ENCODE measurements around the gene MUS81. TPM values are rescaled to one million over a fixed set of nuclear protein-coding genes. Genes with fewer than 3 reads are reported as not detected.
A peak's percentile ranks its signal among the peaks of the same experiment; 100 is the strongest.

The MUS81 gene
- total and polyA plus RNA-seq, 9 of the 15 experiments (the other 6 are each of a cell fraction or from before 2014, with no cell fraction given), result 13.4 to 118 (median 53.7) TPM

DNA sequence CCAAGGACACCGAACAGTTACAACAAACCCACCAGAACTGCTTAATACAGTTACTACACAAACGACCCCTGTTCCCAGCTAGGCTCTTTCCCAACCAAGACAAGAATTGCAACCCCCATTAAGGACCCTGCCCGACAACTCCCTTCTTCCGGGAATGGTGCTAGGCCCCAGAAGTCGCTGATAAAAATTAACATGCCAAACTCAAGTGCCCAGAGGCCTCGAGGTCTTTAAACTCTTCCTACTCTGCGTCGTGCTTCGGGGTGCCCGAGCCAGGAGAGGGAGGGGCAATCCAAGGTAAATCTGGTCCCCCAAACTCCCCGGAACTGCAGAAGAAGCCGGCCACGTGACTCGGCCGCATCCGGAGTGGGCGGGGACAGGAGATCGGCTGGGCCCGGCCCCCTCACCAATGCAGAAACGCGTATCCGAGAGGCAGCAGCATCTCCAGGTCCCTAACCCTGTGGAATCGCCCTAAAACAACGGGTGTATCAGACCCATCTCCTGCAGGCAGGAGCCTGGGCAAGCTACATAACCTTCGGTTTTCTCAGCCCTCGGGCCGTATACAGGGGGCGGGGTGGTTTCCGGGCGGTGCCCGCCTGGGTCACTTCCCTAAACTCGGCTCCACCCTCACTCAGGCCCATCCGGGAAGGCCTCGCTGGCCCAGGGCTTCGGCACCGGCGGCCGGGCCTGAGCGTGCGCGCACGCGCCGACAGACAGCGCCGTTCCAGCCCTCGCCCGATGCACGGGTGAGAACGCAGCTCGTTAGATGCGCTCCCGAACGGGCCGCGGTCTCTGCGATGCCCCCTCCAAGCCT, 3.3 kb upstream of the MUS81 start (continued):
- peak; percentile 93 for TF ChIP-seq ETV1 (tag; conservative IDR thresholded peaks at IDR 0.05; ENCODE audit: low read depth)
- no peak for TF ChIP-seq RBM34 (IDR thresholded peaks at IDR 0.05; ENCODE audit: borderline replicate concordance, insufficient read depth, low read length)
- TF ChIP-seq ZNF134 (CRISPR knock-in tag; conservative IDR thresholded peaks at IDR 0.05), result no peak
- peak; percentile 11; the same call in 1 of the 2 replicates for TF ChIP-seq XRCC5 (IDR thresholded peaks at IDR 0.05; ENCODE audit: low read depth, low read length)
- TF ChIP-seq ZNF561 (CRISPR knock-in tag; conservative IDR thresholded peaks at IDR 0.05), result no peak
- no peak for TF ChIP-seq LEF1 (IDR thresholded peaks at IDR 0.05)
- TF ChIP-seq POLR2AphosphoS5 (IDR thresholded peaks at IDR 0.05; ENCODE audit: control insufficient read depth, insufficient read depth, low read depth, low read length), result no peak; the same call in 1 of the 2 replicates
- TF ChIP-seq, protein P1, sequence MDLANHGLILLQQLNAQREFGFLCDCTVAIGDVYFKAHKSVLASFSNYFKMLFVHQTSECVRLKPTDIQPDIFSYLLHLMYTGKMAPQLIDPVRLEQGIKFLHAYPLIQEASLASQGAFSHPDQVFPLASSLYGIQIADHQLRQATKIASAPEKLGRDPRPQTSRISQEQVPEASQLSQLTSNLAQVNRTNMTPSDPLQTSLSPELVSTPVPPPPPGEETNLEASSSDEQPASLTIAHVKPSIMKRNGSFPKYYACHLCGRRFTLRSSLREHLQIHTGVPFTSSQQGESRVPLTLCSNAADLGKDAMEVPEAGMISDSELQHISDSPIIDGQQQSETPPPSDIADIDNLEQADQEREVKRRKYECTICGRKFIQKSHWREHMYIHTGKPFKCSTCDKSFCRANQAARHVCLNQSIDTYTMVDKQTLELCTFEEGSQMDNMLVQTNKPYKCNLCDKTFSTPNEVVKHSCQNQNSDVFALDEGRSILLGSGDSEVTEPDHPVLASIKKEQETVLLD (IDR thresholded peaks at IDR 0.05), result no peak
- TF ChIP-seq GABPA (tag; conservative IDR thresholded peaks at IDR 0.05; ENCODE audit: low read depth), result no peak
- TF ChIP-seq POU5F1 (IDR thresholded peaks at IDR 0.05; ENCODE audit: borderline replicate concordance, low read depth, low read length, partially characterized antibody), result no peak
- no peak for TF ChIP-seq SOX6 (IDR thresholded peaks at IDR 0.05)
- TF ChIP-seq SRSF7 (optimal IDR thresholded peaks at IDR 0.05; ENCODE audit: low read depth, low read length), result no peak
- 0 out of 2 replicates have a peak, but pooled peaks have one; percentile 1 for TF ChIP-seq KDM2B (CRISPR knock-in tag; IDR thresholded peaks at IDR 0.05)
- TF ChIP-seq, protein P2, sequence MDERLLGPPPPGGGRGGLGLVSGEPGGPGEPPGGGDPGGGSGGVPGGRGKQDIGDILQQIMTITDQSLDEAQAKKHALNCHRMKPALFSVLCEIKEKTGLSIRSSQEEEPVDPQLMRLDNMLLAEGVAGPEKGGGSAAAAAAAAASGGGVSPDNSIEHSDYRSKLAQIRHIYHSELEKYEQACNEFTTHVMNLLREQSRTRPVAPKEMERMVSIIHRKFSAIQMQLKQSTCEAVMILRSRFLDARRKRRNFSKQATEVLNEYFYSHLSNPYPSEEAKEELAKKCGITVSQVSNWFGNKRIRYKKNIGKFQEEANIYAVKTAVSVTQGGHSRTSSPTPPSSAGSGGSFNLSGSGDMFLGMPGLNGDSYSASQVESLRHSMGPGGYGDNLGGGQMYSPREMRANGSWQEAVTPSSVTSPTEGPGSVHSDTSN (CRISPR knock-in tag; IDR thresholded peaks at IDR 0.05; ENCODE audit: low read depth), result no peak; the same call in 1 of the 2 replicates
- TF ChIP-seq, protein P2 (tag; conservative IDR thresholded peaks at IDR 0.05; ENCODE audit: low read depth), result no peak
- TF ChIP-seq SMAD1 (IDR thresholded peaks at IDR 0.05; ENCODE audit: low read depth, low read length, partially characterized antibody), result peak; percentile 15
- TF ChIP-seq NCOA6 (IDR thresholded peaks at IDR 0.05), result no peak
- no peak for TF ChIP-seq RBBP5 (IDR thresholded peaks at IDR 0.05; ENCODE audit: borderline replicate concordance, insufficient read depth, low read length, poor library complexity, severe bottlenecking)
- TF ChIP-seq, protein P3, sequence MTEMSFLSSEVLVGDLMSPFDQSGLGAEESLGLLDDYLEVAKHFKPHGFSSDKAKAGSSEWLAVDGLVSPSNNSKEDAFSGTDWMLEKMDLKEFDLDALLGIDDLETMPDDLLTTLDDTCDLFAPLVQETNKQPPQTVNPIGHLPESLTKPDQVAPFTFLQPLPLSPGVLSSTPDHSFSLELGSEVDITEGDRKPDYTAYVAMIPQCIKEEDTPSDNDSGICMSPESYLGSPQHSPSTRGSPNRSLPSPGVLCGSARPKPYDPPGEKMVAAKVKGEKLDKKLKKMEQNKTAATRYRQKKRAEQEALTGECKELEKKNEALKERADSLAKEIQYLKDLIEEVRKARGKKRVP (CRISPR knock-in tag; IDR thresholded peaks at IDR 0.05), result no peak
- TF ChIP-seq SUPT5H (IDR thresholded peaks at IDR 0.05), result peak; percentile 60
- no peak for TF ChIP-seq ZNF174 (CRISPR knock-in tag; IDR thresholded peaks at IDR 0.05)
- TF ChIP-seq CEBPG (CRISPR knock-in tag; IDR thresholded peaks at IDR 0.05), result peak; percentile 40; the same call in 1 of the 2 replicates
- no peak for TF ChIP-seq CEBPG (tag; conservative IDR thresholded peaks at IDR 0.05 in 1 of 2, IDR thresholded peaks at IDR 0.05 in 1 of 2)
- no peak for TF ChIP-seq PYGO2 (tag; IDR thresholded peaks at IDR 0.05)
